ENCODE measurements around the gene URB2.

- TF ChIP-seq CTCF (conservative IDR thresholded peaks at IDR 0.05) (no peak), ZFX (IDR thresholded peaks at IDR 0.05) (no peak)
These were observed 5.2 kb upstream of the URB2 start for GRCh38 chr1:229620876-229621275.
